GM12801 (cell line): ENCODE measurements around the gene DNAJC24.

ENCODE experiments used
- CTCF ChIP-seq: IDR thresholded peaks from one replicate; pipeline ENCODE4 v1.5.1; 2011; ENCODE audit warnings: control low read depth; ENCODE audit not compliant: insufficient read length; ENCODE audit errors: extremely low read depth

Gene DNAJC24, protein sequence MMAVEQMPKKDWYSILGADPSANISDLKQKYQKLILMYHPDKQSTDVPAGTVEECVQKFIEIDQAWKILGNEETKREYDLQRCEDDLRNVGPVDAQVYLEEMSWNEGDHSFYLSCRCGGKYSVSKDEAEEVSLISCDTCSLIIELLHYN

GRCh38 chr11:31369348-31370329, at the start of gene DNAJC24, which contains the start of gene DCDC1:
Gene DNAJC24 (plus strand): TSS chr11:31369860. CDS start chr11:31370749, 889 bp downstream.
Gene DCDC1 (minus strand): TSS chr11:31369739. CDS start chr11:31328280, 41,459 bp downstream.
- no peak for TF ChIP-seq CTCF

DNA sequence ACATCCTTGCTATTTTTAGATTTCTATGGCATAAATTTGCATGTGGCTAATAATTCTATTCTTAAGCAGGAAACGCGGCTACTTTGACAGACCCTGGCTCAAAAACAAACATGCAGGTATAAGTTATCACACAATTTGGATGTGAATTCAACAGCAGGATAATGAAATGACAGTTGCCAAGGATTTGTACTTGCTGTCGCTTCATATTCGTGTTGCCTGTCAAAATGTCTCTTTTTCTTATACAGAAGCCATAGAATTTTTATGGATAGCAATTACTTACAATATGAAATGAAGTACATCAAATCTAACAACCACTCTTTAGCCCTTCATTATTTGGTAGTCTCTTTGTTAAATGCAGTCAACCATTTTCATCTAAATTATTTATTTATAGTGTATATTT, 46.5 kb upstream of the DNAJC24 start:
- no peak for TF ChIP-seq CTCF

GRCh38 chr11:31325160-31325559, 44.5 kb upstream of the DNAJC24 start:
- TF ChIP-seq CTCF = no peak

DNA sequence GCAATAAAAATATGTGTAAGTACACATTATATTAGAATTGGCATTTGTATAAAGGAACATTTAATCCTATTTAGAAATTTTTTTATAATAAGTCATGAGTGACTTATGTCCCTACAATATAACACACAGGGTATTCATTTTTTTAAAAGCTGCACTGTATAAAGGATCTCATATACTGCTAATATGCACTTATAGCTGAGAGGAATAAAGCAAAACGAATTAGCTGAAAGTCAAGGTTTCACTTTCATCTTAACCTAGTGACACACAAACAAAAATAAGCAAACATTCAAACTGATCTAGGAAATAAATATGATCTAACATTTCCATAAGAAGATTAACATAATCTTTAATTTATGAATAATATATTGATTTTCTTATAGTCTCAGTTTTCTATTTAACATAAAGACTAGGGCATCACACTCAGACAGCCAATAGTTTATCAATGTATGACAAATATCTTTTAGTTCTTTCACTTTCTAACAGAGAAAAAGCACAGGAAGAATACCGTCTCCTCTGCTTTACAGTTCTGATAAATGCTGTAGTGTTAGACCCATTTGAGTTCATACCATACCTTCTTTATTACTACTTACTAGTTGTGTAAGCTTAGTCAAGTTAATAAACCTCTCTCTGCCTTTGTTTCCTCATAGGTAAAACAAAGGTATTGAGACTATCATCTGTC, 43.1 kb upstream of the DNAJC24 start:
- TF ChIP-seq CTCF = no peak

DNA sequence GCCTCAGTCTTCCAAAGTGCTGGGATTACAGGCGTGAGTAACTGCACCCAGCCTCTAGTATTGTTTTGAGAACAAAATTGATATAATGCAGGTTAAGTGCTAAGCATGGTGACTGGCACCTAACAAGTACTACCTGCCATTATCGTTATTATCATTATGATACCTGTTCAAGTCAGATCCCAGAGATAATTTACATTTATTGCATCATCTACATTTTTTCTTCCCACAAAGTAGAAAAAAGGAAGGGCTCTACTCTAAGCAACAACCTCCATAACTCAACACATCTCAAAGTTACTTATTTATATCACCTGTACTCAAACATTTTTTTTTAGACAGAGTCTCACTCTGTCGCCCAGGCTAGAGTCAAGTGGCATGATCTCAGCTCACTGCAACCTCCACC, 42.2 kb upstream of the DNAJC24 start:
- TF ChIP-seq CTCF = no peak

- TF ChIP-seq CTCF = no peak
These were observed 41.0 kb upstream of the DNAJC24 start for GRCh38 chr11:31328697-31329096.

DNA sequence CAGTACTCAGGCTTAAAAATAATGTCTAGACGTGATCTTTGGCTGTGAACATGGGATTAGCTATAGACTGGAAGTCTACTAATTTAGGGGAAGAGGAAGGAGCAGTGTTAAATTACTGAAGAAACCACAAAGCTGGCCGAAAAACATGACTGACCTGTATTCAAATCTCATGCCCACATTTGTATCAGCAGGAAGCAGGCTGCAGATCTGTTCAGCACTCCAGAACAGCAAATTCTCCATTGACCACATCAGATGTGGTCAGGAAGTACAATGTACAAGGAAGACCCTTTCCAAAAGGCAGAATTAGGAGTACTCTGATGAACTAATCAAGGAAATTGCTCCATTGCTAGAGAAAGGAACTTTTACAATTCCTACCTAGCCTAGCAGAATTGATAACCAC, 31.9 kb upstream of the DNAJC24 start:
- TF ChIP-seq CTCF = no peak
